ENCODE data around the gene PARP9. TPM values are rescaled to one million over a fixed set of nuclear protein-coding genes. Genes with fewer than 3 reads are reported as not detected.
A peak's percentile ranks its signal among the peaks of the same experiment; 100 is the strongest.

PARP9 gene
- total and polyA plus RNA-seq, 2 of the 13 experiments (the other 11 are each of a cell fraction or from before 2014, with no cell fraction given): 6.5 to 10.6 TPM

DNA sequence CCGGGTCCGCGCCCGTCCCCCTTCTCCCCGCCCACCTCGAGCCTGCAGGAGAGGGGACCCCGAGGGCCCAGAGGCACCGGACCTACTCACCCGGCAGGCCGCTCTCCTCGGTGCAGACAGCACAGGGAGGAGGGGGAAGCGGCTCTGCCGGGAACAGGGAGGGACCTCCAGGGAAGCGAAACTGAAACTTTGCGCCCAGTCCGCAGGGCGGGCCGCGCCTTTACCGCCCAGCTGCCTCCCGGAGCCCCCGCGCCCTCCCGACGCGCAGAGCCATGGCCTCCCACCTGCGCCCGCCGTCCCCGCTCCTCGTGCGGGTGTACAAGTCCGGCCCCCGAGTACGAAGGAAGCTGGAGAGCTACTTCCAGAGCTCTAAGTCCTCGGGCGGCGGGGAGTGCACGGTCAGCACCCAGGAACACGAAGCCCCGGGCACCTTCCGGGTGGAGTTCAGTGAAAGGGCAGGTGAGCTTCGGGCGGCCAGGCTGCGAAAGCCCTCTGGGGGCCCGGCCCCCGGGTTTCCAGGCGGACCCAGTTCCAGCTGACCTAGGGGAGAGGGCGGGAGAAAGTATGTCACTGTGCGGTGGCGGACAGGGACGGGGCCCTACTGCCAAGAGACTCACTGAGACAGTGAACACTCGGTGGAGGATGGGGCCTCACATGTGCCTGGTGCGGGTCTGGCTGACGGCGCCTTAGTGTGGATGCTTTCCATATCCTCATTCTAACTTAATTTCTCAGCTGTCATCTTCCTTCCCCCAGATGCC, at the start of gene PARP9, which contains the start of gene DTX3L (continued):
- TF ChIP-seq ZNF572 (CRISPR knock-in tag; IDR thresholded peaks at IDR 0.05): 0 out of 2 replicates have a peak, but pooled peaks have one; percentile 29
- TF ChIP-seq SRSF1 (optimal IDR thresholded peaks at IDR 0.05; ENCODE audit: low read depth, low read length): peak; percentile 37
- no peak for TF ChIP-seq SRSF4 (IDR thresholded peaks at IDR 0.05; ENCODE audit: low read depth, low read length, poor library complexity, severe bottlenecking)
- no peak for TF ChIP-seq ZNF256 (CRISPR knock-in tag; conservative IDR thresholded peaks at IDR 0.05)
- TF ChIP-seq ZFP91 (CRISPR knock-in tag; IDR thresholded peaks at IDR 0.05; ENCODE audit: borderline replicate concordance): peak; percentile 84; the same call in 1 of the 2 replicates
- peak; percentile 52; the same call in 1 of the 2 replicates for TF ChIP-seq JUND (CRISPR knock-in tag; IDR thresholded peaks at IDR 0.05)
- peak; percentile 62 for TF ChIP-seq HOXA3 (CRISPR knock-in tag; IDR thresholded peaks at IDR 0.05)
- no peak for TF ChIP-seq ZBTB14 (CRISPR knock-in tag; IDR thresholded peaks at IDR 0.05)
- peak; percentile 82 for TF ChIP-seq ZNF225 (CRISPR knock-in tag; IDR thresholded peaks at IDR 0.05)
- peak; percentile 81 for TF ChIP-seq HOXA5 (CRISPR knock-in tag; IDR thresholded peaks at IDR 0.05)
- TF ChIP-seq KLF6 (CRISPR knock-in tag; IDR thresholded peaks at IDR 0.05): peak; percentile 93
- TF ChIP-seq ONECUT2 (CRISPR knock-in tag; IDR thresholded peaks at IDR 0.05): no peak
- TF ChIP-seq GLI4 (CRISPR knock-in tag; IDR thresholded peaks at IDR 0.05; ENCODE audit: borderline replicate concordance): peak; percentile 43; the same call in 1 of the 2 replicates
- no peak for TF ChIP-seq ZNF589 (CRISPR knock-in tag; conservative IDR thresholded peaks at IDR 0.05)
- no peak for TF ChIP-seq MATR3 (CRISPR knock-in tag; IDR thresholded peaks at IDR 0.05)
- TF ChIP-seq, protein P1, sequence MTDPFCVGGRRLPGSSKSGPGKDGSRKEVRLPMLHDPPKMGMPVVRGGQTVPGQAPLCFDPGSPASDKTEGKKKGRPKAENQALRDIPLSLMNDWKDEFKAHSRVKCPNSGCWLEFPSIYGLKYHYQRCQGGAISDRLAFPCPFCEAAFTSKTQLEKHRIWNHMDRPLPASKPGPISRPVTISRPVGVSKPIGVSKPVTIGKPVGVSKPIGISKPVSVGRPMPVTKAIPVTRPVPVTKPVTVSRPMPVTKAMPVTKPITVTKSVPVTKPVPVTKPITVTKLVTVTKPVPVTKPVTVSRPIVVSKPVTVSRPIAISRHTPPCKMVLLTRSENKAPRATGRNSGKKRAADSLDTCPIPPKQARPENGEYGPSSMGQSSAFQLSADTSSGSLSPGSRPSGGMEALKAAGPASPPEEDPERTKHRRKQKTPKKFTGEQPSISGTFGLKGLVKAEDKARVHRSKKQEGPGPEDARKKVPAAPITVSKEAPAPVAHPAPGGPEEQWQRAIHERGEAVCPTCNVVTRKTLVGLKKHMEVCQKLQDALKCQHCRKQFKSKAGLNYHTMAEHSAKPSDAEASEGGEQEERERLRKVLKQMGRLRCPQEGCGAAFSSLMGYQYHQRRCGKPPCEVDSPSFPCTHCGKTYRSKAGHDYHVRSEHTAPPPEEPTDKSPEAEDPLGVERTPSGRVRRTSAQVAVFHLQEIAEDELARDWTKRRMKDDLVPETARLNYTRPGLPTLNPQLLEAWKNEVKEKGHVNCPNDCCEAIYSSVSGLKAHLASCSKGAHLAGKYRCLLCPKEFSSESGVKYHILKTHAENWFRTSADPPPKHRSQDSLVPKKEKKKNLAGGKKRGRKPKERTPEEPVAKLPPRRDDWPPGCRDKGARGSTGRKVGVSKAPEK (CRISPR knock-in tag; IDR thresholded peaks at IDR 0.05; ENCODE audit: borderline replicate concordance): no peak
- TF ChIP-seq CHCHD3 (CRISPR knock-in tag; IDR thresholded peaks at IDR 0.05): no peak
- TF ChIP-seq FOXA1 (IDR thresholded peaks at IDR 0.05): no peak
- TF ChIP-seq FOXA1 (CRISPR knock-in tag; IDR thresholded peaks at IDR 0.05): no peak
- TF ChIP-seq ZNF282 (IDR thresholded peaks at IDR 0.05; ENCODE audit: partially characterized antibody): no peak
- peak; percentile 97 for TF ChIP-seq ZSCAN21 (CRISPR knock-in tag; IDR thresholded peaks at IDR 0.05; ENCODE audit: borderline replicate concordance)
- peak; percentile 98 for TF ChIP-seq KMT2A (CRISPR knock-in tag; IDR thresholded peaks at IDR 0.05)
- peak; percentile 85 for TF ChIP-seq TFDP2 (CRISPR knock-in tag; IDR thresholded peaks at IDR 0.05)
- TF ChIP-seq ZNF33B (CRISPR knock-in tag; IDR thresholded peaks at IDR 0.05): peak; percentile 86; the same call in 1 of the 2 replicates
- TF ChIP-seq BCL6 (CRISPR knock-in tag; IDR thresholded peaks at IDR 0.05): peak; percentile 65
